ENCODE data around the gene ATL1.

Gene ATL1

GRCh38 chr14:50560931-50561285 is 963 bp downstream of the ATL1 start:
- Mint-ChIP-seq H3K4me1 (peaks cover 8% of the 10 kb centered on the region), H3K27ac (no peak overlapping the region), H3K27me3 (peaks cover 56% of the 10 kb centered on the region), H3K9me3 (no peaks in the 10 kb centered on the region), H3K4me3 (peak overlapping the region; percentile 84 to 85)
- ATAC-seq (peak; percentile 59), DNase-seq (peak; percentile 35 to 41)

DNA sequence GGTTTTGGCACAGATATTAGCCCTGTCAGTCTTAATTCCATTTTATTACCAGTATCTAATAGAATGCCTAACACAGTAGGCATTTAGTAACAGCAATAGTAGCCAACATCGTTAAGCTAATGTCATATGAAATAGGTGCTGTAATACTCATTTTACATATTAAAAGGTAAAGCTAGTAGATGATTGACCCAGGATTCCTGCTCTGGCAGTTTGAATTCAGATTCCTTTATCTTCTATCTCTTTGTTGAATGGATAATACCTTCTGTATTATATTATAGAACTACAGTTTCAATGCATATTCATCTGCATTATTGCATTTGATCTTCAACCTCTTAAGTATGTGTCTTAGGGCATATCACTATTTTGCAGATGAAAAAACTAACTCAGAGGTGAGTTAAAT is 2.9 kb downstream of the ATL1 start:
- Mint-ChIP-seq H3K4me1 (peaks cover 8% of the 10 kb centered on the region), H3K27me3 (peaks cover 40% of the 10 kb centered on the region), H3K4me3 (no peak overlapping the region), H3K27ac (no peak overlapping the region), H3K9me3 (peaks cover 0 to 7% of the 10 kb centered on the region in 2 donors)
- ATAC-seq (no peak), DNase-seq (no peak)

- ATAC-seq (no peak), DNase-seq (no peak)
- no peaks in the 10 kb centered on the region for H3K27me3 Mint-ChIP-seq
- H3K4me1 Mint-ChIP-seq, result no peaks in the 10 kb centered on the region
- H3K9me3 Mint-ChIP-seq, result peaks cover 21 to 35% of the 10 kb centered on the region in 2 donors
- no peak overlapping the region for H3K4me3 Mint-ChIP-seq
- H3K27ac Mint-ChIP-seq, result no peak overlapping the region
Observed at GRCh38 chr14:50569714-50570274, 9.8 kb downstream of the ATL1 start.

- DNase-seq (no peak), ATAC-seq (no peak)
- H3K27me3 Mint-ChIP-seq, result no peaks in the 10 kb centered on the region
- H3K27ac Mint-ChIP-seq, result no peak overlapping the region
- H3K4me1 Mint-ChIP-seq, result no peaks in the 10 kb centered on the region
- peaks cover 16 to 24% of the 10 kb centered on the region in 2 donors for H3K9me3 Mint-ChIP-seq
- no peak overlapping the region for H3K4me3 Mint-ChIP-seq
Observed at GRCh38 chr14:50573862-50574261, 13.9 kb downstream of the ATL1 start.

DNA sequence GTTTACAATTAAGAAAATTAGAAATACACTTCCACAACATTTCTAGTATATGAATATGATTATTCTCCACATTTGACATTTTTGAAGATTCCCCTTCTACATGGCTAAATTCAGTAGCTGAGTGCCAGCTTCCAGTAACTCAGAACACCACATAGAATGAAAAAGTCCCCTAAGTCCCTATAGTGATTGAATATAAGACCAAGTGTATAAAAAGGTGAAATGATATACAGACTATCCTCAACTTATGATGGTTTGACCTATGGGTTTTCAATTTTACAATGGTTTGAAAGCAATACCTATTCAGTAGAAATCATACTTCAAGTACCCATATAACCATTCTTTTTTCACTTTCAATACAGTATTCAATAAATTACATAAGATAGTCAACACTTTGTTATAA is 15.8 kb downstream of the ATL1 start:
- no peak for ATAC-seq

GRCh38 chr14:50577982-50578381 is 18.0 kb downstream of the ATL1 start:
- H3K4me3 Mint-ChIP-seq, result no peak overlapping the region
- no peaks in the 10 kb centered on the region for H3K27me3 Mint-ChIP-seq
- ATAC-seq (no peak), DNase-seq (no peak)
- H3K9me3 Mint-ChIP-seq, result peaks cover 0 to 1% of the 10 kb centered on the region in 2 donors
- no peak overlapping the region for H3K27ac Mint-ChIP-seq
- no peaks in the 10 kb centered on the region for H3K4me1 Mint-ChIP-seq

More for the DNA sequence above, 15.8 kb downstream of the ATL1 start:
- H3K27me3 Mint-ChIP-seq, result no peaks in the 10 kb centered on the region
- no peak overlapping the region for H3K4me3 Mint-ChIP-seq
- H3K9me3 Mint-ChIP-seq, result peaks cover 2 to 10% of the 10 kb centered on the region in 2 donors
- H3K4me1 Mint-ChIP-seq, result no peaks in the 10 kb centered on the region
- DNase-seq, result no peak
- no peak overlapping the region for H3K27ac Mint-ChIP-seq

- DNase-seq, result no peak
- Mint-ChIP-seq H3K9me3 (no peaks in the 10 kb centered on the region), H3K27ac (no peak overlapping the region), H3K27me3 (no peaks in the 10 kb centered on the region), H3K4me1 (no peaks in the 10 kb centered on the region), H3K4me3 (no peak overlapping the region)
- ATAC-seq, result no peak
Observed at GRCh38 chr14:50578433-50578832, 18.5 kb downstream of the ATL1 start.

- Mint-ChIP-seq H3K4me3 (no peak overlapping the region), H3K27ac (no peak overlapping the region), H3K4me1 (no peaks in the 10 kb centered on the region), H3K27me3 (no peaks in the 10 kb centered on the region), H3K9me3 (no peaks in the 10 kb centered on the region)
- no peak for DNase-seq
- no peak for ATAC-seq
Observed at GRCh38 chr14:50590464-50590863, 30.5 kb downstream of the ATL1 start.

DNA sequence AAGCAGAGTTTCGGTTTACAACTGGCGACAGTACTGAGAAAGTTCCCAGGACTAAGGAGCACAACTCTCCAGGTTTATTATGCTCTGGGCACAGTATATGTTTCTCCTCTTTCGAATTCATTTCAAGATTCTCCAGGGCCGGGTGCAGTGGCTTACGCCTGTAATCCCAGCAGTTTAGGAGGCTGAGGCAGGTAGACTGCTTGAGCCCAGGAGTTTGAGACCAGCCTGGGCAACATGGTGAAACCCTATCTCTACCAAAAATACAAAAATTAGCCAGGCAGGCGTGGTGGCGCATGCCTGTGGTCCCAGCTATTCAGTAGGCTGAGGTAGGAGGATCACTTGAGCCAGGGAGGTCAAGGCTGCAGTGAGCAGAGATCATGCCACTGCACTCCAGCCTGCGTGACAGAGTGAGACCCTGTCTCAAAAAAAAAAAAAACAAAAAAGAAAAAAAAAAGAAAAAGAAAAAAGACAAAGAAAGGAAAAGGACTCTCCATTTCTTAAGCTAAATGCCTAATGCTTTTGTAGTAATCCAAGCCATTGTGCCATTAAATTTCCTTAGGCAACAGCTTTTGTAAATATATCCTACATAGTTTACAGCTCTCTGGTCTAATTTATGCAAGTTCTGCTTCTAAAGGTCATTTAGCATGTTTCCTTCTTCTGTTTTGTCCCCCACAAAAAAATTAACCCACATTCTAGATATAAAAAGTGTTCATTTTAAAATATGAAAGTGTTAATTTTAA is 34.8 kb downstream of the ATL1 start:
- Mint-ChIP-seq H3K9me3 (no peaks in the 10 kb centered on the region), H3K27me3 (no peaks in the 10 kb centered on the region), H3K27ac (peak overlapping the region in 1 of 2 donors; percentile 33), H3K4me3 (no peak overlapping the region), H3K4me1 (peaks cover 2% of the 10 kb centered on the region)
- DNase-seq (no peak), ATAC-seq (no peak)

DNA sequence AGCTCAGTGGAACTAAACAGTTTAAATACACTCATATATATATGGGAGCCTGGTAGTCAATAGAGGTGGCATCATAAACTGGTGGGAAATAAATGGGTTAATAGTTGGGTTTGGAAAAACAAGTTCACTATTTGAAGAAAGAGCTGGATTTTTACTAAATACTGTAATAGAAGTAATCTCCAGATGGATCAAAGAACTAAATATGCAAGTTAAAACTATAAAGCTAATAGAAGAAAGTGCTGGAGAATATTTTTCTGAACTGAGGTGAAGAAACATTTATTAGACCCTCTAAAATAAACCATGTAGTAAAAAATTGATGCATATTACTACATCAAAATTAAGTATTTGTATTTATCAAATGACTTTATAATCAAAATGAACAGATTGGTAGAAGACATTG is 38.8 kb downstream of the ATL1 start:
- no peak overlapping the region for H3K27ac Mint-ChIP-seq
- H3K9me3 Mint-ChIP-seq, result no peaks in the 10 kb centered on the region
- no peak for ATAC-seq
- no peak overlapping the region for H3K4me3 Mint-ChIP-seq
- peaks cover 4% of the 10 kb centered on the region for H3K4me1 Mint-ChIP-seq
- H3K27me3 Mint-ChIP-seq, result no peaks in the 10 kb centered on the region
- DNase-seq, result no peak

GRCh38 chr14:50599700-50600444 is 39.9 kb downstream of the ATL1 start:
- DNase-seq (no peak), ATAC-seq (no peak)
- Mint-ChIP-seq H3K27me3 (no peaks in the 10 kb centered on the region), H3K4me3 (no peak overlapping the region), H3K4me1 (peaks cover 4% of the 10 kb centered on the region), H3K9me3 (no peaks in the 10 kb centered on the region), H3K27ac (peak overlapping the region; percentile 74)

DNA sequence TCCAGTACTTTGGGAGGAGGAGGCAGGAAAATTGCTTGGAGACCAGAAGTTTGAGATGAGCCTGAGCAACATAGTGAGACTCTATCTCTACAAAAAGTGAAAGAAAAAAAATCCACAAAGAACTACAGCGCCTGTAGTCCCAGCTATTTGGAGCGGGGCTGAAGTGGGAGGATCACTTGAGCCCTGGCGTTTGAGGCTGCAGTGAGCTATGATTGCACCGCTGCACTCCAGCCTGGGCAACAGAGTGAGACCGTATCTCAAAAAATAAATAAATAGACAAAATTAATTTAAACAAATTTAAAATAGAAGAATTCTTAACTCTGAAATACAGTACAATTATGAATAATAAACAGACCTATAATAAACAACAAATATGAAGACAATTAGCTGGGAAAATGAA is 40.9 kb downstream of the ATL1 start:
- DNase-seq (no peak), ATAC-seq (no peak)
- Mint-ChIP-seq H3K9me3 (no peaks in the 10 kb centered on the region), H3K4me3 (no peak overlapping the region), H3K4me1 (peaks cover 4% of the 10 kb centered on the region), H3K27ac (peak overlapping the region in 1 of 2 donors; percentile 42), H3K27me3 (no peaks in the 10 kb centered on the region)

- no peaks in the 10 kb centered on the region for H3K9me3 Mint-ChIP-seq
- ATAC-seq (no peak), DNase-seq (no peak)
- H3K4me1 Mint-ChIP-seq, result peaks cover 4% of the 10 kb centered on the region
- H3K27me3 Mint-ChIP-seq, result no peaks in the 10 kb centered on the region
- H3K4me3 Mint-ChIP-seq, result no peak overlapping the region
- no peak overlapping the region for H3K27ac Mint-ChIP-seq
Observed at GRCh38 chr14:50601394-50601793, 41.4 kb downstream of the ATL1 start.

DNA sequence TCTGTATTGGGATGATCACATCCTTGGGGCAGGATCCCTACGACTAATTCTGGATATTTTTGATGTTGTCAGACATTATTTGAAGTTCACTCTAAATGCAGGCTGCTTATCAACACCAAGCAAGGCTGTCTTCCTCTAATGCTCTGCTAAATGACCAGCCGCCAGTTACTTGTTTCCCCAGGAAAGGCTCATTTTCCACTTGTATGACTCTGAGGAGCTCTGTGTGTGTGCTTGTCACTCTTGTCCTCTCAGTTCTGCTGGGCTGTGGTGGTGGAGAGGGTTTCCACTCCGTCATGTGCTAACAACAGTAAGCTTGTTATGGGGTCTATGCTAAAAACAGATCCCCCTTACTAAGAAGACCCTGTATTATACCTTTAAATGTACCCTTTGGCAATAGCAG is 42.1 kb downstream of the ATL1 start:
- Mint-ChIP-seq H3K27me3 (no peaks in the 10 kb centered on the region), H3K27ac (no peak overlapping the region), H3K9me3 (no peaks in the 10 kb centered on the region), H3K4me1 (peaks cover 5% of the 10 kb centered on the region), H3K4me3 (no peak overlapping the region)
- DNase-seq (no peak), ATAC-seq (no peak)

DNA sequence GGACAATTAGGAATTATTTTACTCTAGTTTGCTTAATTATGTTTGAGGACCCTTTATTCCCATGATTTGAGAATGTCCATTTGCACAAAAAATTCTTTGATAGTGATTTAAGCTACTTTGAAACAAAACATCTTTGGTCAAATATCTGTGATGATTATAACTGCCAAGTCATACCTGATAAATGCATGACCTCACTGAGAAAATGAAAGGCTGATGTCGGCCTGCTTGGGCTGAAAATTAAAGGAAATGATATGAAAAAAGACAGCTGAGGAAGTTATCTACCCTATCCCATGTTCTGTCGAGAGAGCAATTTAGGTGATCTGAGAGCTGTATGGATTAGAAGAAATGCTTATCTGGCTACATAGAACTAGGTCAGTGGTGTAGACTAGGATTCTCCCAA is 43.6 kb downstream of the ATL1 start:
- Mint-ChIP-seq H3K27ac (no peak overlapping the region), H3K9me3 (no peaks in the 10 kb centered on the region), H3K4me1 (peaks cover 12% of the 10 kb centered on the region), H3K4me3 (no peak overlapping the region), H3K27me3 (no peaks in the 10 kb centered on the region)
- DNase-seq (no peak), ATAC-seq (no peak)

- ATAC-seq (no peak), DNase-seq (no peak)
- Mint-ChIP-seq H3K9me3 (no peaks in the 10 kb centered on the region), H3K27ac (no peak overlapping the region), H3K4me3 (no peak overlapping the region), H3K27me3 (no peaks in the 10 kb centered on the region), H3K4me1 (peaks cover 8% of the 10 kb centered on the region)
Observed at GRCh38 chr14:50605766-50606165, 45.8 kb downstream of the ATL1 start.

Measured in stimulated activated naive CD8-positive, alpha-beta T cell treated with anti-CD3 and anti-CD28 coated beads, Interleukin-15, amount 100 ng/mL, for 72 hours (primary cell).